SK-N-SH (cell line): Measurements from ENCODE around the gene PCYT1A. TPM values are rescaled to one million over a fixed set of nuclear protein-coding genes. Genes with fewer than 3 reads are reported as not detected.

ENCODE experiments used
- CTCF ChIA-PET: fragments of 300-600, 350-600 bp; formaldehyde crosslinking; extraction: SDS; loops from one replicate; lab custom pipeline; 2021; lab: Yijun Ruan, JAX
- POLR2A ChIA-PET: fragments of 350-600 bp; sonication (Branson Sonifier 250); formaldehyde crosslinking; extraction: SDS; loops from one replicate; lab custom pipeline; 2020; ENCODE audit warnings: antibody characterized with exemption, inconsistent platforms; lab: Yijun Ruan, JAX
- DNase-seq: peaks from one replicate; pipeline ENCODE4 v3.0.0; 2012
- H2AFZ ChIP-seq: fragments of 200-600 bp; sonication (generic); 2 replicates; pipeline ENCODE4 v1.8.1; 2016; ENCODE audit warnings: antibody characterized with exemption, mild to moderate bottlenecking, low read depth
- H3F3A ChIP-seq: fragments of 200-600 bp; sonication (generic); replicated peaks from 2 replicates; pipeline ENCODE3; 2016; ENCODE audit warnings: antibody characterized with exemption, mild to moderate bottlenecking; ENCODE audit not compliant: insufficient read depth
- H3K27ac ChIP-seq, 2 experiments: fragments of 200-500 bp in 1 of 2; fragments of 200-600 bp in 1 of 2; sonication (Bioruptor generic) in 1 of 2; sonication (generic), shearing (Covaris generic) in 1 of 2; 2 replicates each; pipeline versions ENCODE4 v1.5.1 to v1.6.1; 2014 to 2016; ENCODE audit warnings: low read depth in 2 of 2, inconsistent platforms in 1 of 2, low read length in 1 of 2, mild to moderate bottlenecking in 1 of 2, mixed read lengths in 1 of 2
- H3K27me3 ChIP-seq: fragments of 200-600 bp; sonication (generic), shearing (Covaris generic); 2 replicates; pipeline ENCODE4 v1.6.1; 2016; ENCODE audit warnings: mixed run types; ENCODE audit not compliant: insufficient read depth
- H3K36me3 ChIP-seq, 2 experiments: fragments of 200-500 bp in 1 of 2; fragments of 200-600 bp in 1 of 2; sonication (Bioruptor generic) in 1 of 2; sonication (generic) in 1 of 2; replicated peaks in 1 of 2; 2 replicates each; pipeline versions ENCODE3 to v1.5.1; 2014 to 2016; ENCODE audit warnings: low read length in 1 of 2, mild to moderate bottlenecking in 1 of 2; ENCODE audit not compliant: insufficient read depth in 2 of 2, control insufficient read depth in 1 of 2
- H3K4me1 ChIP-seq, 2 experiments: fragments of 200-500 bp in 1 of 2; fragments of 200-600 bp in 1 of 2; sonication (Bioruptor generic) in 1 of 2; sonication (generic), shearing (Covaris generic) in 1 of 2; 2 replicates each; pipeline versions ENCODE4 v1.5.1 to v1.6.1; 2014 to 2016; ENCODE audit warnings: low read depth in 1 of 2, low read length in 1 of 2, mixed run types in 1 of 2; ENCODE audit not compliant: insufficient read depth in 2 of 2, control insufficient read depth in 1 of 2
- H3K4me2 ChIP-seq: fragments of 200-600 bp; sonication (generic), shearing (Covaris generic); 2 replicates; pipeline ENCODE4 v1.6.1; 2017; ENCODE audit warnings: mixed run types
- H3K4me3 ChIP-seq, 2 experiments: fragments of 200-500 bp in 1 of 2; fragments of 200-600 bp in 1 of 2; sonication (Bioruptor generic) in 1 of 2; sonication (generic), shearing (Covaris generic) in 1 of 2; 2 replicates each; pipeline versions ENCODE4 v1.5.1 to v1.8.1; 2014 to 2016; ENCODE audit warnings: low read depth in 2 of 2, inconsistent platforms in 1 of 2, low read length in 1 of 2, mild to moderate bottlenecking in 1 of 2, mixed read lengths in 1 of 2, moderate library complexity in 1 of 2
- H3K79me2 ChIP-seq: fragments of 200-600 bp; sonication (generic); 2 replicates; pipeline ENCODE4 v1.8.1; 2017; ENCODE audit warnings: mild to moderate bottlenecking; ENCODE audit not compliant: insufficient read depth
- H3K9ac ChIP-seq: fragments of 200-600 bp; sonication (generic); 2 replicates; pipeline ENCODE4 v1.6.1; 2017; ENCODE audit warnings: mixed run types
- H3K9me2 ChIP-seq: fragments of 200-600 bp; sonication (generic); 2 replicates; pipeline ENCODE4 v1.6.1; 2017; ENCODE audit warnings: mixed run types
- H3K9me3 ChIP-seq: fragments of 200-600 bp; sonication (generic); 2 replicates; pipeline ENCODE4 v1.6.1; 2017; ENCODE audit warnings: mixed run types, mild to moderate bottlenecking, moderate library complexity
- H4K20me1 ChIP-seq: fragments of 200-600 bp; sonication (generic); 2 replicates; pipeline ENCODE4 v1.6.1; 2017; ENCODE audit warnings: mild to moderate bottlenecking, mixed run types; ENCODE audit not compliant: insufficient read depth
- CHD2 ChIP-seq: fragments of 150-350 bp; IDR thresholded peaks from 2 replicates; pipeline ENCODE4 v1.6.1; 2018; ENCODE audit warnings: low read length; ENCODE audit not compliant: partially characterized antibody
- CTCF ChIP-seq: fragments of 200-600 bp; sonication (generic); IDR thresholded peaks from 2 replicates; pipeline ENCODE4 v1.6.1; 2017; ENCODE audit warnings: antibody characterized with exemption, mild to moderate bottlenecking, moderate library complexity
- ELF1 ChIP-seq: IDR thresholded peaks from 2 replicates; pipeline ENCODE4 v1.4.0; 2012
- FOXJ3 ChIP-seq: sonication (generic); formaldehyde crosslinking; IDR thresholded peaks from 2 replicates; pipeline ENCODE4 v1.5.1; 2020; ENCODE audit warnings: mild to moderate bottlenecking, missing genetic modification reagents
- FOXM1 ChIP-seq: IDR thresholded peaks from 2 replicates; pipeline ENCODE4 v1.4.0; 2012; ENCODE audit warnings: low read depth, mild to moderate bottlenecking
- GABPA ChIP-seq: IDR thresholded peaks from 2 replicates; pipeline ENCODE4 v1.4.0; 2012; ENCODE audit warnings: low read depth, mild to moderate bottlenecking
- GATA2 ChIP-seq: sonication (generic); formaldehyde crosslinking; IDR thresholded peaks from 2 replicates; pipeline ENCODE4 v1.5.0; 2020; ENCODE audit warnings: mild to moderate bottlenecking, missing genetic modification reagents
- JUND ChIP-seq: IDR thresholded peaks from 2 replicates; pipeline ENCODE4 v1.4.0; 2012
- MEF2A ChIP-seq: IDR thresholded peaks from 2 replicates; pipeline ENCODE4 v1.4.0; 2012; ENCODE audit warnings: low read depth, borderline replicate concordance
- NFIC ChIP-seq: IDR thresholded peaks from 2 replicates; pipeline ENCODE4 v1.4.0; 2012; ENCODE audit warnings: borderline replicate concordance
- NRF1 ChIP-seq: IDR thresholded peaks from 2 replicates; pipeline ENCODE4 v1.6.1; 2012; ENCODE audit warnings: low read depth, mild to moderate bottlenecking, low read length
- POLR2AphosphoS5 ChIP-seq: IDR thresholded peaks from 2 replicates; pipeline ENCODE4 v1.6.1; 2012; ENCODE audit warnings: low read depth, low read length
- RAD21 ChIP-seq: IDR thresholded peaks from 2 replicates; pipeline ENCODE4 v1.6.1; 2012; ENCODE audit warnings: mild to moderate bottlenecking, low read length
- RCOR1 ChIP-seq: fragments of 150-350 bp; IDR thresholded peaks from 2 replicates; pipeline ENCODE4 v1.6.1; 2017; ENCODE audit warnings: antibody characterized with exemption, low read length
- RXRA ChIP-seq: IDR thresholded peaks from 2 replicates; pipeline ENCODE4 v1.4.0; 2012; ENCODE audit warnings: low read depth, mild to moderate bottlenecking, borderline replicate concordance
- SIN3A ChIP-seq: IDR thresholded peaks from 2 replicates; pipeline ENCODE4 v1.6.1; 2012; ENCODE audit warnings: low read depth, mild to moderate bottlenecking, low read length, moderate library complexity, borderline replicate concordance
- USF2 ChIP-seq: fragments of 150-350 bp; IDR thresholded peaks from 2 replicates; pipeline ENCODE4 v1.6.1; 2017; ENCODE audit warnings: antibody characterized with exemption, low read length, low read depth, borderline replicate concordance
- YY1 ChIP-seq: IDR thresholded peaks from 2 replicates; pipeline ENCODE4 v1.4.0; 2012; ENCODE audit warnings: low read depth, mild to moderate bottlenecking
- ZBTB33 ChIP-seq: IDR thresholded peaks from 2 replicates; pipeline ENCODE4 v1.4.0; 2012; ENCODE audit warnings: low read depth, borderline replicate concordance
- WGBS: methylation state at CpG from one replicate; pipeline ENCODE4 v1.1.6; 2017; ENCODE audit warnings: low lambda C conversion rate; 5-methylcytosine and 5-hydroxymethylcytosine counted together
- polyA plus RNA-seq, 3 experiments: library from polyadenylated mRNA; depleted of rRNA; stranded (reverse); fragments of >200 nt; gene quantifications; 2 replicates each; pipeline ENCODE4 v1.2.3, GENCODE V29; 2012

PCYT1A gene
- polyA plus RNA-seq, 1 of the 3 experiments (the other 2 are of a cell fraction): 45.9 TPM

GRCh38 chr3:196232154-196232881, 55.2 kb downstream of the PCYT1A start (continued):
- TF ChIP-seq ZBTB33 (no peak), RXRA (no peak), FOXM1 (no peak)

GRCh38 chr3:196227629-196228493, 59.7 kb downstream of the PCYT1A start:
- no peak for DNase-seq
- H3F3A ChIP-seq: no peaks in the 10 kb centered on the region
- ChIA-PET POLR2A (no interaction called here), CTCF (interaction anchor here (0.6 to 1.2 kb wide), 2 partner anchors 26 to 180 kb away, joined by 3 read pairs; no protein-coding TSS in a partner anchor)
- H3K4me1 ChIP-seq: no peaks in the 10 kb centered on the region; a peak in 1 of 4 replicates
- WGBS: 80% methylated on average over 13 of the region's 24 CpGs
- no peak overlapping the region for H3K9ac ChIP-seq
- no peaks in the 10 kb centered on the region for H3K9me2 ChIP-seq
- H3K79me2 ChIP-seq: no peaks in the 10 kb centered on the region
- no peaks in the 10 kb centered on the region for H3K9me3 ChIP-seq
- no peak overlapping the region for H3K4me2 ChIP-seq
- H2AFZ ChIP-seq: no peak overlapping the region
- no peaks in the 10 kb centered on the region for H3K36me3 ChIP-seq
- no peak overlapping the region for H3K4me3 ChIP-seq
- H4K20me1 ChIP-seq: no peaks in the 10 kb centered on the region
- H3K27ac ChIP-seq: no peak overlapping the region
- H3K27me3 ChIP-seq: no peaks in the 10 kb centered on the region
- TF ChIP-seq ZBTB33: no peak
- TF ChIP-seq JUND: no peak
- no peak for TF ChIP-seq FOXJ3
- TF ChIP-seq POLR2AphosphoS5: no peak
- no peak for TF ChIP-seq RCOR1
- no peak for TF ChIP-seq NRF1
- no peak for TF ChIP-seq YY1
- no peak for TF ChIP-seq RAD21
- TF ChIP-seq USF2: no peak
- no peak for TF ChIP-seq CTCF
- TF ChIP-seq SIN3A: no peak
- no peak for TF ChIP-seq ELF1
- no peak for TF ChIP-seq RXRA
- TF ChIP-seq GABPA: no peak
- TF ChIP-seq CHD2: no peak
- TF ChIP-seq MEF2A: no peak
- no peak for TF ChIP-seq GATA2 (CRISPR knock-in tag)
- TF ChIP-seq NFIC: no peak
